ENCODE measurements around the gene ARMC8. TPM values are rescaled to one million over a fixed set of nuclear protein-coding genes. Genes with fewer than 3 reads are reported as not detected.

The ARMC8 gene
- total and polyA plus RNA-seq, 2 of the 8 experiments (the other 6 are each of a cell fraction or from before 2014, with no cell fraction given) = 47.3 to 58.5 TPM

GRCh38 chr3:138329127-138329983 is 142.3 kb downstream of the ARMC8 start, which contains the start of gene NME9:
Gene NME9, minus strand, starts transcription at chr3:138329851. Its CDS starts 516 bp downstream, at chr3:138329335.
- Histone ChIP-seq H3K9ac (replicated peaks in 1 of 4; ENCODE audit: extremely low read depth in 1 of 4, low read depth in 3 of 4, low read length in 3 of 4) (0 out of 7 replicates have a peak within 1 kb of the TSS, but pooled peaks of 1 of the 4 experiments have one; percentile 38), H2BK120ac (replicated peaks; ENCODE audit: low read depth, low read length) (no peak within 1 kb of the TSS), H2AFZ (ENCODE audit: low read length) (peak within 1 kb of the TSS; percentile 99), H3K9me3 (ENCODE audit: insufficient read depth in 2 of 2, low read depth in 1 of 2, low read length in 1 of 2) (no peaks in the 10 kb centered on the region), H2BK5ac (ENCODE audit: low read depth, low read length) (no peak within 1 kb of the TSS), H3K56ac (replicated peaks; ENCODE audit: insufficient read length, low read depth, low read length) (no peak within 1 kb of the TSS), H3K27ac (ENCODE audit: low read depth, low read length) (no peak within 1 kb of the TSS), H3K4ac (replicated peaks; ENCODE audit: insufficient read length, low read depth, low read length) (no peak within 1 kb of the TSS), H3K4me3 (ENCODE audit: extremely low read depth in 1 of 4, insufficient read depth in 2 of 4, low read depth in 3 of 4, low read length in 4 of 4) (peak within 1 kb of the TSS; percentile 41 to 83 (median 79)), H3K23me2 (ENCODE audit: low read depth, low read length) (peaks cover 5% of the 10 kb centered on the region), H3K79me1 (ENCODE audit: low read depth, low read length) (no peaks in the 10 kb centered on the region), H4K5ac (ENCODE audit: insufficient read length, low read depth, low read length) (peak within 1 kb of the TSS; percentile 55), H3K27me3 (replicated peaks in 1 of 4; ENCODE audit: control insufficient read depth in 3 of 4, extremely low read depth in 1 of 4, insufficient read depth in 3 of 4, low read length in 3 of 4) (no peaks in the 10 kb centered on the region), H3K79me2 (ENCODE audit: control insufficient read depth in 1 of 2, insufficient read depth in 2 of 2, low read length in 2 of 2) (no peaks in the 10 kb centered on the region), H3K4me1 (replicated peaks in 1 of 4; ENCODE audit: control insufficient read depth in 3 of 4, insufficient read depth in 4 of 4, low read length in 3 of 4) (peaks cover 0 to 4% (median 2%) of the 10 kb centered on the region in 4 experiments; a peak in 2 of 7 replicates), H2BK12ac (ENCODE audit: low read depth, low read length) (no peak within 1 kb of the TSS; the same call in 1 of the 2 replicates), H4K91ac (replicated peaks; ENCODE audit: insufficient read length, low read length) (peak within 1 kb of the TSS; percentile 44), H3K14ac (ENCODE audit: insufficient read length) (no peak within 1 kb of the TSS), H3K23ac (ENCODE audit: insufficient read length) (no peak within 1 kb of the TSS), H3K4me2 (ENCODE audit: insufficient read depth in 1 of 2, low read depth in 2 of 2, low read length in 2 of 2) (peak within 1 kb of the TSS; percentile 69 to 96), H4K8ac (ENCODE audit: extremely low read depth, insufficient read depth, low read length) (peak within 1 kb of the TSS; percentile 71; the same call in 1 of the 2 replicates), H3K18ac (ENCODE audit: extremely low read depth, low read length) (peak within 1 kb of the TSS; percentile 81), H3K36me3 (ENCODE audit: control insufficient read depth in 2 of 4, insufficient read depth in 4 of 4, low read length in 3 of 4) (no peaks in the 10 kb centered on the region), H4K20me1 (replicated peaks in 1 of 2; ENCODE audit: control insufficient read depth in 1 of 2, insufficient read depth in 2 of 2, low read length in 2 of 2) (no peaks in the 10 kb centered on the region), H2BK20ac (ENCODE audit: low read length) (no peak within 1 kb of the TSS), H2AK5ac (ENCODE audit: low read depth, low read length) (no peak within 1 kb of the TSS), H2BK15ac (ENCODE audit: low read length) (peak within 1 kb of the TSS; percentile 93; the same call in 1 of the 2 replicates)
- ChIA-PET POLR2A (ENCODE audit: partially characterized antibody) (interaction anchor here (0.7 to 1.6 kb wide), 4 partner anchors 10 to 155 kb away, joined by 3 to 5 read pairs (median 4); partner anchors contain the start of genes ARMC8, DBR1 and MRAS), CTCF (ENCODE audit: partially characterized antibody) (interaction anchor here (0.6 to 4.3 kb wide), 23 partner anchors 9 to 652 kb away, joined by 3 to 66 read pairs (median 4); partner anchors contain the start of gene MRAS)
- FAIRE-seq = peak; percentile 82
- WGBS, 2 experiments (ENCODE audit: extremely low coverage in 1 of 2, insufficient coverage in 1 of 2, insufficient read length in 1 of 2, insufficient replicate concordance in 2 of 2, low coverage in 1 of 2, low lambda C conversion rate in 2 of 2, missing lambda C conversion rate in 1 of 2) = 3% methylated on average over 52 of the region's 62 CpGs; no CpG with 5 or more reads in 1 of the 2 experiments
- DNase-seq (ENCODE audit: low read depth in 1 of 2, low spot score in 2 of 2) = peak; percentile 93 to 99
- TF ChIP-seq RBBP5 (IDR thresholded peaks at IDR 0.05; ENCODE audit: borderline replicate concordance, low read depth, low read length) = peak; percentile 65; the same call in 1 of the 2 replicates
- TF ChIP-seq RAD21 (IDR thresholded peaks at IDR 0.05 in 1 of 2, conservative IDR thresholded peaks at IDR 0.05 in 1 of 2; ENCODE audit: low read depth in 2 of 2, low read length in 2 of 2) = peak; percentile 47 to 65
- peak; percentile 62 to 79 (median 75) for TF ChIP-seq CTCF (IDR thresholded peaks at IDR 0.05; ENCODE audit: control extremely low read depth in 1 of 3, insufficient read depth in 1 of 3, low read depth in 1 of 3, low read length in 3 of 3)
- no peak for TF ChIP-seq FOSL1 (IDR thresholded peaks at IDR 0.05; ENCODE audit: insufficient read depth, low read depth, low read length)
- TF ChIP-seq SP1 (IDR thresholded peaks at IDR 0.05; ENCODE audit: low read depth, low read length) = 0 out of 2 replicates have a peak, but pooled peaks have one; percentile 57
- no peak for TF ChIP-seq BCL11A (IDR thresholded peaks at IDR 0.05; ENCODE audit: low read depth in 2 of 2, low read length in 2 of 2)
- peak; percentile 25; the same call in 1 of the 2 replicates for TF ChIP-seq BACH1 (IDR thresholded peaks at IDR 0.05; ENCODE audit: low read length)

Measured in H1 (cell line).